HUES64 (cell line): Measurements from ENCODE around the gene LRRN4CL.
A peak's percentile ranks its signal among the peaks of the same experiment; 100 is the strongest.
"Not testable (repeated sequence)": the region's sequence is repeated elsewhere in the genome, so short reads cannot be mapped to it uniquely, and the experiment has no call there.

Source experiments
- H3K27ac ChIP-seq: 2 replicates; pipeline ENCODE4 v1.7.0; 2013; ENCODE audit warnings: low read depth, low read length, inconsistent platforms
- H3K27me3 ChIP-seq: 2 replicates; pipeline ENCODE4 v1.6.1; 2013; ENCODE audit warnings: mild to moderate bottlenecking, low read length; ENCODE audit not compliant: insufficient read depth
- H3K36me3 ChIP-seq: 2 replicates; pipeline ENCODE4 v1.6.1; 2013; ENCODE audit warnings: mild to moderate bottlenecking, low read length; ENCODE audit not compliant: insufficient read depth
- H3K4me1 ChIP-seq: 2 replicates; pipeline ENCODE4 v1.6.1; 2013; ENCODE audit warnings: mild to moderate bottlenecking, low read length, moderate library complexity; ENCODE audit not compliant: insufficient read depth
- H3K4me3 ChIP-seq: 2 replicates; pipeline ENCODE4 v1.5.1; 2013; ENCODE audit warnings: mild to moderate bottlenecking, low read length, moderate library complexity
- H3K9ac ChIP-seq: 2 replicates; pipeline ENCODE4 v1.6.1; 2013; ENCODE audit warnings: mild to moderate bottlenecking, low read depth, low read length
- H3K9me3 ChIP-seq: 2 replicates; pipeline ENCODE4 v1.6.1; 2013; ENCODE audit warnings: low read depth, low read length; ENCODE audit not compliant: insufficient read depth
- WGBS: fragments of 150-250, 120-280 bp; methylation state at CpG from one replicate; pipeline ENCODE4 v1.1.7; 2013; ENCODE audit warnings: missing lambda C conversion rate; 5-methylcytosine and 5-hydroxymethylcytosine counted together

LRRN4CL gene

GRCh38 chr11:62656796-62657429 lies 32.4 kb downstream of the LRRN4CL start:
- H3K9me3 ChIP-seq = no peaks in the 10 kb centered on the region
- H3K27ac ChIP-seq = no peak overlapping the region
- WGBS = 64% methylated on average over 5 of the region's 5 CpGs
- H3K36me3 ChIP-seq = peaks cover 5% of the 10 kb centered on the region
- no peaks in the 10 kb centered on the region for H3K27me3 ChIP-seq
- no peak overlapping the region for H3K4me3 ChIP-seq
- no peaks in the 10 kb centered on the region for H3K4me1 ChIP-seq
- no peak overlapping the region for H3K9ac ChIP-seq

- Histone ChIP-seq H3K9ac (no peak overlapping the region), H3K4me1 (no peaks in the 10 kb centered on the region)
Measured at GRCh38 chr11:62654297-62654696, 35.0 kb downstream of the LRRN4CL start.

GRCh38 chr11:62652161-62653006 lies 36.9 kb downstream of the LRRN4CL start:
- WGBS = 41% methylated on average over 16 of the region's 16 CpGs
- Histone ChIP-seq H3K27ac (peak overlapping the region; percentile 80), H3K9ac (peak overlapping the region; percentile 87)

More at GRCh38 chr11:62654297-62654696, 35.0 kb downstream of the LRRN4CL start:
- Histone ChIP-seq H3K36me3 (peaks cover 9% of the 10 kb centered on the region), H3K4me3 (no peak overlapping the region), H3K27ac (no peak overlapping the region), H3K9me3 (no peaks in the 10 kb centered on the region), H3K27me3 (no peaks in the 10 kb centered on the region)
- WGBS = 97% methylated on average over 11 of the region's 11 CpGs

GRCh38 chr11:62650283-62650682 lies 39.0 kb downstream of the LRRN4CL start:
- WGBS = 95% methylated on average over 12 of the region's 12 CpGs
- H3K27ac ChIP-seq, H3K9ac ChIP-seq, H3K4me1 ChIP-seq, H3K4me3 ChIP-seq, H3K9me3 ChIP-seq, H3K27me3 ChIP-seq: not testable (repeated sequence)
- peaks cover 25% of the 10 kb centered on the region for H3K36me3 ChIP-seq

More at GRCh38 chr11:62652161-62653006, 36.9 kb downstream of the LRRN4CL start:
- Histone ChIP-seq H3K4me1 (no peaks in the 10 kb centered on the region), H3K36me3 (peaks cover 25% of the 10 kb centered on the region), H3K9me3 (no peaks in the 10 kb centered on the region), H3K4me3 (peak overlapping the region; percentile 79), H3K27me3 (no peaks in the 10 kb centered on the region)

GRCh38 chr11:62649486-62649885 lies 39.8 kb downstream of the LRRN4CL start:
- Histone ChIP-seq H3K9me3 (no peaks in the 10 kb centered on the region), H3K27ac (no peak overlapping the region), H3K27me3 (no peaks in the 10 kb centered on the region), H3K4me1 (no peaks in the 10 kb centered on the region), H3K4me3 (no peak overlapping the region), H3K9ac (no peak overlapping the region), H3K36me3 (peaks cover 29% of the 10 kb centered on the region)
- 95% methylated on average over 11 of the region's 11 CpGs for WGBS

GRCh38 chr11:62648967-62649364 lies 40.4 kb downstream of the LRRN4CL start:
- 97% methylated on average over 10 of the region's 11 CpGs for WGBS
- no peaks in the 10 kb centered on the region for H3K9me3 ChIP-seq
- H3K27me3 ChIP-seq = no peaks in the 10 kb centered on the region
- no peaks in the 10 kb centered on the region for H3K4me1 ChIP-seq
- H3K9ac ChIP-seq = no peak overlapping the region
- no peak overlapping the region for H3K4me3 ChIP-seq
- peaks cover 34% of the 10 kb centered on the region for H3K36me3 ChIP-seq
- H3K27ac ChIP-seq = no peak overlapping the region

GRCh38 chr11:62648185-62648966 lies 41.0 kb downstream of the LRRN4CL start:
- Histone ChIP-seq H3K36me3 (peaks cover 40% of the 10 kb centered on the region), H3K27me3 (no peaks in the 10 kb centered on the region), H3K9ac (no peak overlapping the region), H3K4me1 (no peaks in the 10 kb centered on the region), H3K27ac (no peak overlapping the region), H3K9me3 (no peaks in the 10 kb centered on the region), H3K4me3 (no peak overlapping the region)
- WGBS = 95% methylated on average over 24 of the region's 24 CpGs

GRCh38 chr11:62647609-62648005 lies 41.7 kb downstream of the LRRN4CL start:
- no peak overlapping the region for H3K4me3 ChIP-seq
- peaks cover 47% of the 10 kb centered on the region for H3K36me3 ChIP-seq
- H3K27ac ChIP-seq = no peak overlapping the region
- H3K4me1 ChIP-seq = no peaks in the 10 kb centered on the region
- 93% methylated on average over 6 of the region's 6 CpGs for WGBS
- H3K27me3 ChIP-seq = no peaks in the 10 kb centered on the region
- no peak overlapping the region for H3K9ac ChIP-seq
- H3K9me3 ChIP-seq = no peaks in the 10 kb centered on the region

- Histone ChIP-seq H3K36me3 (peaks cover 48% of the 10 kb centered on the region), H3K27me3 (no peaks in the 10 kb centered on the region), H3K9ac (no peak overlapping the region), H3K27ac (peak overlapping the region; percentile 16; the same call in 1 of the 2 replicates), H3K4me1 (no peaks in the 10 kb centered on the region), H3K4me3 (0 out of 2 replicates have a peak overlapping the region, but pooled peaks have one; percentile 28), H3K9me3 (no peaks in the 10 kb centered on the region)
- 78% methylated on average over 31 of the region's 32 CpGs for WGBS
Measured at GRCh38 chr11:62646825-62647608, 42.3 kb downstream of the LRRN4CL start.

GRCh38 chr11:62645946-62646824 lies 43.1 kb downstream of the LRRN4CL start, which contains the start of gene GANAB:
Gene GANAB (minus strand): TSS chr11:62646613. CDS start chr11:62646599, 14 bp downstream.
- H3K36me3 ChIP-seq = peaks cover 48% of the 10 kb centered on the region
- H3K4me1 ChIP-seq = no peaks in the 10 kb centered on the region
- peak within 1 kb of the TSS; percentile 99 for H3K9ac ChIP-seq
- H3K4me3 ChIP-seq = peak within 1 kb of the TSS; percentile 92
- WGBS = under 1% methylated on average over 73 of the region's 73 CpGs
- no peaks in the 10 kb centered on the region for H3K27me3 ChIP-seq
- no peaks in the 10 kb centered on the region for H3K9me3 ChIP-seq
- peak within 1 kb of the TSS; percentile 93 for H3K27ac ChIP-seq
